ENCODE results near the gene GPC5.

The GPC5 gene

GRCh38 chr13:91709180-91709579 is 310.8 kb downstream of the GPC5 start:
- DNase-seq (ENCODE audit: low read depth in 2 of 2) = no peak

GRCh38 chr13:91710733-91711132 is 312.3 kb downstream of the GPC5 start:
- DNase-seq (ENCODE audit: low read depth in 2 of 2) = no peak

GRCh38 chr13:91714855-91715254 is 316.4 kb downstream of the GPC5 start:
- no peak for DNase-seq (ENCODE audit: low read depth in 2 of 2)

- no peak for DNase-seq (ENCODE audit: low read depth in 2 of 2)
Observed at GRCh38 chr13:91716436-91717065, 318.1 kb downstream of the GPC5 start.

GRCh38 chr13:91719033-91719432 is 320.6 kb downstream of the GPC5 start:
- no peak for DNase-seq (ENCODE audit: low read depth in 2 of 2)

- no peak for DNase-seq (ENCODE audit: low read depth in 2 of 2)
Observed at GRCh38 chr13:91721413-91721812, 323.0 kb downstream of the GPC5 start.

- DNase-seq (ENCODE audit: low read depth in 2 of 2) = peak in 1 of 2 experiments; percentile 1
Observed at GRCh38 chr13:91722267-91722884, 324.0 kb downstream of the GPC5 start.

- no peak for DNase-seq (ENCODE audit: low read depth in 2 of 2)
Observed at GRCh38 chr13:91724591-91724990, 326.2 kb downstream of the GPC5 start.

GRCh38 chr13:91725646-91726045 is 327.2 kb downstream of the GPC5 start:
- DNase-seq (ENCODE audit: low read depth in 2 of 2) = no peak

- DNase-seq (ENCODE audit: low read depth in 2 of 2) = no peak
Observed at GRCh38 chr13:91726671-91727070, 328.2 kb downstream of the GPC5 start.

- DNase-seq (ENCODE audit: low read depth in 2 of 2) = no peak
Observed at GRCh38 chr13:91729859-91730258, 331.4 kb downstream of the GPC5 start.

GRCh38 chr13:91739751-91740150 is 341.3 kb downstream of the GPC5 start:
- no peak for DNase-seq (ENCODE audit: low read depth in 2 of 2)

GRCh38 chr13:91740756-91741155 is 342.3 kb downstream of the GPC5 start:
- no peak for DNase-seq (ENCODE audit: low read depth in 2 of 2)

- no peak for DNase-seq (ENCODE audit: low read depth in 2 of 2)
Observed at GRCh38 chr13:91741925-91742324, 343.5 kb downstream of the GPC5 start.

GRCh38 chr13:91744284-91744683 is 345.9 kb downstream of the GPC5 start:
- no peak for DNase-seq (ENCODE audit: low read depth in 2 of 2)

GRCh38 chr13:91745967-91746366 is 347.5 kb downstream of the GPC5 start:
- DNase-seq (ENCODE audit: low read depth in 2 of 2) = no peak

GRCh38 chr13:91747186-91747585 is 348.8 kb downstream of the GPC5 start:
- no peak for DNase-seq (ENCODE audit: low read depth in 2 of 2)

GRCh38 chr13:91748416-91749089 is 350.1 kb downstream of the GPC5 start:
- DNase-seq (ENCODE audit: low read depth in 2 of 2) = no peak

GRCh38 chr13:91758724-91759123 is 360.3 kb downstream of the GPC5 start:
- DNase-seq (ENCODE audit: low read depth in 2 of 2) = no peak

GRCh38 chr13:91762957-91763356 is 364.5 kb downstream of the GPC5 start:
- DNase-seq (ENCODE audit: low read depth in 2 of 2) = no peak

- DNase-seq (ENCODE audit: low read depth in 2 of 2) = no peak
Observed at GRCh38 chr13:91764527-91764926, 366.1 kb downstream of the GPC5 start.

- DNase-seq (ENCODE audit: low read depth in 2 of 2) = no peak
Observed at GRCh38 chr13:91767651-91768050, 369.2 kb downstream of the GPC5 start.

- DNase-seq (ENCODE audit: low read depth in 2 of 2) = no peak
Observed at GRCh38 chr13:91768746-91769145, 370.3 kb downstream of the GPC5 start.

Data from fibroblast of skin of left biceps (primary cell).